Vagina (tissue), 2 donors: Measurements from ENCODE around the gene TAS1R3. TPM values are rescaled to one million over a fixed set of nuclear protein-coding genes. Genes with fewer than 3 reads are reported as not detected.

ENCODE experiments used
- DNase-seq, 2 donors: peaks; one replicate each; pipeline ENCODE4 v3.0.0-alpha.2; 2017; ENCODE audit errors: extremely low spot score in 2 of 2
- H3K27ac ChIP-seq: fragments of 200-600 bp; sonication (generic); one replicate; pipeline ENCODE4 v1.5.1; 2019
- H3K27me3 ChIP-seq: fragments of 200-600 bp; sonication (generic); one replicate; pipeline ENCODE4 v1.5.1; 2019
- H3K36me3 ChIP-seq, 2 donors: fragments of 200-600 bp; sonication (generic); one replicate each; pipeline ENCODE4 v1.5.1; 2017 to 2019
- H3K4me1 ChIP-seq: fragments of 200-600 bp; sonication (generic); one replicate; pipeline ENCODE4 v1.5.1; 2019
- H3K4me3 ChIP-seq, 2 donors: fragments of 200-600 bp; sonication (generic); 1 replicate in 1 of 2; 2 replicates in 1 of 2; pipeline ENCODE4 v1.5.1; 2016 to 2019
- H3K9me3 ChIP-seq: fragments of 200-600 bp; sonication (generic); one replicate; pipeline ENCODE4 v1.5.1; 2019
- POLR2A ChIP-seq, 2 donors: fragments of 450-650 bp; IDR thresholded peaks; one replicate each; pipeline ENCODE4 v1.6.1; 2017; ENCODE audit warnings: antibody characterized with exemption in 2 of 2, mild to moderate bottlenecking in 2 of 2, moderate library complexity in 2 of 2
- POLR2AphosphoS5 ChIP-seq, 2 donors: sonication (generic); formaldehyde crosslinking; IDR thresholded peaks; one replicate each; pipeline ENCODE4 v1.9.0; 2017; ENCODE audit warnings: antibody characterized with exemption in 2 of 2, mild to moderate bottlenecking in 2 of 2, low read depth in 1 of 2; ENCODE audit not compliant: insufficient read depth in 1 of 2
- intact Hi-C: fragments of 100-400 bp; cut with DNase I; formaldehyde crosslinking; loops from one replicate; pipeline ENCODE4 v1.15.1; 2023
- total RNA-seq: library from RNA; depleted of rRNA; stranded (reverse); fragments of >200 nt; gene quantifications from one replicate; pipeline ENCODE4 v1.2.3, GENCODE V29; 2016
- TF ChIP-seq, protein P1 (sequence below), 3 experiments: fragments of 450-650 bp in 2 of 3; fragments of 200-600 bp in 1 of 3; sonication (generic) in 1 of 3; IDR thresholded peaks; one replicate each; pipeline ENCODE4 v1.5.1; 2017 to 2019; ENCODE audit warnings: antibody characterized with exemption in 3 of 3, mild to moderate bottlenecking in 2 of 3, moderate library complexity in 2 of 3

The TAS1R3 gene
- total RNA-seq, 1 donor from 2014 or later = 0.74 TPM

DNA sequence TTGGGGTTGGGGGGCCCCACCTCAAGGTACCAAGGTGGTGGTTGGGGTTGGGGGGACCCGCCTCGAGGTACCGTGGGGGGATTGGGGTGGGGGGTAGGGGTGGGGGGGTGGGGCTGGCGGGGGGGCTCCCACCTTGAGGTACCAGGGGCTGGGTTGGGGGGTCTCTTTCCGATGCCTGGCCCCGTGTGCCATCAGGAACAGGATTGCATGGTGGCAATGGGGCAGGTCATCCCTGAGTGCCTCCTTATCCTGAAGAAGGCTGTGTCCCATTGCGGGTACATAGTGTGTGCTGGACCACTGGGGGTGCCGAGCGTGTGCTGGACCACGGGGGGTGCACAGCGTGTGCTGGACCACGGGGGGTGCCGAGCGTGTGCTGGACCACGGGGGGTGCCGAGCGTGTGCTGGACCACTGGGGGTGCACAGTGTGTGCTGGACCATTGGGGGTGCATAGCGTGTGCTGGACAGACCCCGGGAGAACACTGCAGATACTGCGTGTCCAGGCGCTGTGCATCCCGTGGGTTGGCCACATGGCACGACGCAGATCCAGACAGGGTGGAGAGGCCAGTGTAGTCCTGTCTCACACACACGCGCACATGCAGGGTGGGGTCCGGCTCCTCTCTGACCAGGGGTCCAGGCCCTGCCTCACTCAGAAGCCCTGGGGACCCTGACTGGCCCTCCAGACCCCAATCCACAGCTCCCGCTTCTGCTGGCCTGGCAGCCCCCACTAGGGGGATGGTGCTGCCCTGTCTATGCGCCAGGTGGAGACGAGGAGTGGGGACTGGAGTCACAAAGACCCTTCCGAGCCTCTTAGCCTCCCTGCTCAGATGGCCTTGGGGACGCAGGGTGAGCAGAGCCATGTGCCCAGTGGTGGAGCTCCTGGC lies 46.6 kb upstream of the TAS1R3 start:
- intact Hi-C loops = no loop called here
- DNase-seq = no peak
- Histone ChIP-seq H3K36me3 (no peaks in the 10 kb centered on the region), H3K9me3 (no peaks in the 10 kb centered on the region), H3K27ac (no peak overlapping the region), H3K4me1 (peaks cover 5% of the 10 kb centered on the region), H3K4me3 (no peak overlapping the region), H3K27me3 (no peaks in the 10 kb centered on the region)
- TF ChIP-seq, protein P1, sequence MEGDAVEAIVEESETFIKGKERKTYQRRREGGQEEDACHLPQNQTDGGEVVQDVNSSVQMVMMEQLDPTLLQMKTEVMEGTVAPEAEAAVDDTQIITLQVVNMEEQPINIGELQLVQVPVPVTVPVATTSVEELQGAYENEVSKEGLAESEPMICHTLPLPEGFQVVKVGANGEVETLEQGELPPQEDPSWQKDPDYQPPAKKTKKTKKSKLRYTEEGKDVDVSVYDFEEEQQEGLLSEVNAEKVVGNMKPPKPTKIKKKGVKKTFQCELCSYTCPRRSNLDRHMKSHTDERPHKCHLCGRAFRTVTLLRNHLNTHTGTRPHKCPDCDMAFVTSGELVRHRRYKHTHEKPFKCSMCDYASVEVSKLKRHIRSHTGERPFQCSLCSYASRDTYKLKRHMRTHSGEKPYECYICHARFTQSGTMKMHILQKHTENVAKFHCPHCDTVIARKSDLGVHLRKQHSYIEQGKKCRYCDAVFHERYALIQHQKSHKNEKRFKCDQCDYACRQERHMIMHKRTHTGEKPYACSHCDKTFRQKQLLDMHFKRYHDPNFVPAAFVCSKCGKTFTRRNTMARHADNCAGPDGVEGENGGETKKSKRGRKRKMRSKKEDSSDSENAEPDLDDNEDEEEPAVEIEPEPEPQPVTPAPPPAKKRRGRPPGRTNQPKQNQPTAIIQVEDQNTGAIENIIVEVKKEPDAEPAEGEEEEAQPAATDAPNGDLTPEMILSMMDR (IDR thresholded peaks at IDR 0.05) = no peak
- TF ChIP-seq POLR2A (IDR thresholded peaks at IDR 0.05) = no peak
- TF ChIP-seq POLR2AphosphoS5 (IDR thresholded peaks at IDR 0.05; ENCODE audit: insufficient read depth in 1 of 2, low read depth in 1 of 2) = no peak

DNA sequence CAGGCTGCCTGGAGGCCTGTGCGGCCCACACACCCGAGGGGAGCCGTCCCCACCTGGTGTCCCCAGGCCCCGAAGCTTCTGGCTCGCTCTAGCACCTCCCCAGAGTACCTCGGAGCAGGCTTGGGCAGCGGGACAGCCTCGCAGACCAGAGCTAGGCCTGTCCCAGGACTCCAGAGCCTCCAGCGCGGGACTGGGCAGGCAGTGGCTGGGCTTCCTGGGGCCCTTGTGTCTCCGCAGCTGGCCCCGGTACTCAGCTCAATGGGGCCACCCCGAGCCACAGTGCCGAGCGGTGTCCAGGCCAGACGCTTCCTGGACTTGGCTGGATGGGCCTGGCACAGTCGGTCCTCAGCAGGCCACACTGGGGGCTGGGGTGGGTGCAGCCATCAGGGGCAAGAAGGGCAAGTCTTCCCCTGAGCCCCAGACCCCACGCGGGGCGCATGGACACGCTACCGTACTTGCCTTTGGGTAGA lies 45.9 kb upstream of the TAS1R3 start:
- Histone ChIP-seq H3K4me3 (no peak overlapping the region), H3K36me3 (no peaks in the 10 kb centered on the region), H3K9me3 (no peaks in the 10 kb centered on the region), H3K27ac (no peak overlapping the region), H3K4me1 (peaks cover 5% of the 10 kb centered on the region), H3K27me3 (no peaks in the 10 kb centered on the region)
- TF ChIP-seq, protein P1 (IDR thresholded peaks at IDR 0.05) = no peak
- TF ChIP-seq POLR2A (IDR thresholded peaks at IDR 0.05) (no peak), POLR2AphosphoS5 (IDR thresholded peaks at IDR 0.05; ENCODE audit: insufficient read depth in 1 of 2, low read depth in 1 of 2) (no peak)
- no peak for DNase-seq
- intact Hi-C loops = no loop called here

DNA sequence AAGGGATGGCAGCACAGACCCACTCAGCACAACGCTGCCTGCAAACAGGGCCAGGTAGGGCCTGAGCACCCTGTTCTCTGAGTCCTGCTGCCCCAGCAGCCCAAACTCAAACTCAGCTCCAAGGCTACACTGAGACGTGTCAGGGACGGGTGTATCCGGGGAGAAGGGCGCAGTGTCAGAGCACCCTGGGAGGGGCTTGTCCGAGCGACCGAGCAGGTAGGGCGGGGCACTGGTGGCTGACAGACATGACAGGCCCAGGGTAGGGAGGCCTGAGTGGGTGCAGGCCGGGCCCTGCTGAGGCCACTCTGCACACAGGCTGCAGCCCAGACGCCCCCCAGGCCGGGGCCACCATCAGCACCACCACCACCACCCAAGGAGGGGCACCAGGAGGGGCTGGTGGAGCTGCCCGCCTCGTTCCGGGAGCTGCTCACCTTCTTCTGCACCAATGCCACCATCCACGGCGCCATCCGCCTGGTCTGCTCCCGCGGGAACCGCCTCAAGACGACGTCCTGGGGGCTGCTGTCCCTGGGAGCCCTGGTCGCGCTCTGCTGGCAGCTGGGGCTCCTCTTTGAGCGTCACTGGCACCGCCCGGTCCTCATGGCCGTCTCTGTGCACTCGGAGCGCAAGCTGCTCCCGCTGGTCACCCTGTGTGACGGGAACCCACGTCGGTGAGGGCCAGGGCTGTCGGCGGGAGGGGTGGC lies 45.3 kb upstream of the TAS1R3 start:
- Histone ChIP-seq H3K4me1 (peaks cover 11% of the 10 kb centered on the region), H3K27me3 (no peaks in the 10 kb centered on the region), H3K4me3 (no peak overlapping the region), H3K27ac (no peak overlapping the region), H3K9me3 (no peaks in the 10 kb centered on the region), H3K36me3 (no peaks in the 10 kb centered on the region)
- TF ChIP-seq POLR2A (IDR thresholded peaks at IDR 0.05) (no peak), POLR2AphosphoS5 (IDR thresholded peaks at IDR 0.05; ENCODE audit: insufficient read depth in 1 of 2, low read depth in 1 of 2) (no peak)
- TF ChIP-seq, protein P1 (IDR thresholded peaks at IDR 0.05) = no peak
- no peak for DNase-seq
- intact Hi-C loops = no loop called here

DNA sequence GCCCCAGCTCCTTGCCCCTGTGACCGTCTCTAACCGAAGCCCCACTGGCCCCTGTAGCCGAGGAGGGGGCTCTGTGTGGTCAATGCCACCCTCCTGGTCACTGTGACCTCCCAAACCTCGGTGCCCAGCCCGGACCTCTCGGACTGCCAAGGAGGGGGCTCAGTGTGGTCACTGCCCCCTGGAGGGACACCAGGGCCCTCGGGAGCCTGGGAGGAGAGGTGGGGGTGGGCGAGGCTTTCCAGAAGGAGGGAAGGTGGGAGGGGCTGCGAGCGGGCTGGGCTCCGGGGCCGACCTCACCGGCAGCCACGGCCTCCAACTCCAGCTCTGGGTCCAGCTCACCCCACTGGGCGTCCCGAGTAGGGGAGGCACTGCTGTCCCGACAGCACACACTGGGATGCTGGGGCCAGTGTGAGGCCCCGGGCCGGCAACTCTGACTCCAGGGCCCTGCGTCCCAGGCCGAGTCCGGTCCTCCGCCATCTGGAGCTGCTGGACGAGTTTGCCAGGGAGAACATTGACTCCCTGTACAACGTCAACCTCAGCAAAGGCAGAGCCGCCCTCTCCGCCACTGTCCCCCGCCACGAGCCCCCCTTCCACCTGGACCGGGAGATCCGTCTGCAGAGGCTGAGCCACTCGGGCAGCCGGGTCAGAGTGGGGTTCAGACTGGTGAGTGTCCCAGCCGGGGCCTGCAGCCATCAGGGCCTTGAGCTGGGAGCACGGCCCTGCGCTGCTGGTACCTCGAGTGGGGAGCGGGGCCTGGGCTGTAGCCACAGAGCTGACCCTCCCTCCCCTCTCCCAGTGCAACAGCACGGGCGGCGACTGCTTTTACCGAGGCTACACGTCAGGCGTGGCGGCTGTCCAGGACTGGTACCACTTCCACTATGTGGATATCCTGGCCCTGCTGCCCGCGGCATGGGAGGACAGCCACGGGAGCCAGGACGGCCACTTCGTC lies 44.5 kb upstream of the TAS1R3 start:
- Histone ChIP-seq H3K27me3 (no peaks in the 10 kb centered on the region), H3K27ac (no peak overlapping the region), H3K9me3 (no peaks in the 10 kb centered on the region), H3K36me3 (no peaks in the 10 kb centered on the region), H3K4me3 (no peak overlapping the region), H3K4me1 (peaks cover 17% of the 10 kb centered on the region)
- no peak for DNase-seq
- TF ChIP-seq POLR2A (IDR thresholded peaks at IDR 0.05) (no peak), POLR2AphosphoS5 (IDR thresholded peaks at IDR 0.05; ENCODE audit: insufficient read depth in 1 of 2, low read depth in 1 of 2) (no peak)
- TF ChIP-seq, protein P1 (IDR thresholded peaks at IDR 0.05) = no peak
- intact Hi-C loops = no loop called here
